ENCODE results near the gene ROR1. TPM values are rescaled to one million over a fixed set of nuclear protein-coding genes. Genes with fewer than 3 reads are reported as not detected.
"Not testable (repeated sequence)": the region's sequence is repeated elsewhere in the genome, so short reads cannot be mapped to it uniquely, and the experiment has no call there.

Gene ROR1
- polyA plus RNA-seq, 1 experiment: 7.1 TPM

GRCh38 chr1:64220241-64220640, 446.4 kb downstream of the ROR1 start:
- POLR2A ChIA-PET: no interaction called here

GRCh38 chr1:64223329-64224151, 449.7 kb downstream of the ROR1 start:
- peak overlapping the region; percentile 69 for H3K27ac ChIP-seq (ENCODE audit: low read depth, low read length)
- ChIA-PET POLR2A (no interaction called here), CTCF (interaction anchor here (1.0 kb wide), 1 partner anchor 60 kb away, joined by 4 read pairs; no protein-coding TSS in a partner anchor)
- TF ChIP-seq, protein P1, sequence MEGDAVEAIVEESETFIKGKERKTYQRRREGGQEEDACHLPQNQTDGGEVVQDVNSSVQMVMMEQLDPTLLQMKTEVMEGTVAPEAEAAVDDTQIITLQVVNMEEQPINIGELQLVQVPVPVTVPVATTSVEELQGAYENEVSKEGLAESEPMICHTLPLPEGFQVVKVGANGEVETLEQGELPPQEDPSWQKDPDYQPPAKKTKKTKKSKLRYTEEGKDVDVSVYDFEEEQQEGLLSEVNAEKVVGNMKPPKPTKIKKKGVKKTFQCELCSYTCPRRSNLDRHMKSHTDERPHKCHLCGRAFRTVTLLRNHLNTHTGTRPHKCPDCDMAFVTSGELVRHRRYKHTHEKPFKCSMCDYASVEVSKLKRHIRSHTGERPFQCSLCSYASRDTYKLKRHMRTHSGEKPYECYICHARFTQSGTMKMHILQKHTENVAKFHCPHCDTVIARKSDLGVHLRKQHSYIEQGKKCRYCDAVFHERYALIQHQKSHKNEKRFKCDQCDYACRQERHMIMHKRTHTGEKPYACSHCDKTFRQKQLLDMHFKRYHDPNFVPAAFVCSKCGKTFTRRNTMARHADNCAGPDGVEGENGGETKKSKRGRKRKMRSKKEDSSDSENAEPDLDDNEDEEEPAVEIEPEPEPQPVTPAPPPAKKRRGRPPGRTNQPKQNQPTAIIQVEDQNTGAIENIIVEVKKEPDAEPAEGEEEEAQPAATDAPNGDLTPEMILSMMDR (IDR thresholded peaks at IDR 0.05; ENCODE audit: low read depth, low read length): no peak
- H3K4me3 ChIP-seq (ENCODE audit: low read depth, low read length): no peak overlapping the region
- peak; percentile 57 for DNase-seq (ENCODE audit: low read depth, low spot score)
- no peaks in the 10 kb centered on the region for H3K27me3 ChIP-seq (ENCODE audit: control insufficient read depth, insufficient read depth, low read length)
- no peaks in the 10 kb centered on the region for H3K9me3 ChIP-seq (ENCODE audit: control insufficient read depth, insufficient read depth, low read length)

More at GRCh38 chr1:64220241-64220640, 446.4 kb downstream of the ROR1 start:
- H3K27me3 ChIP-seq (ENCODE audit: control insufficient read depth, insufficient read depth, low read length): no peaks in the 10 kb centered on the region
- TF ChIP-seq, protein P1 (IDR thresholded peaks at IDR 0.05; ENCODE audit: low read depth, low read length): no peak
- no peak overlapping the region for H3K27ac ChIP-seq (ENCODE audit: low read depth, low read length)
- CTCF ChIA-PET: no interaction called here
- no peak for DNase-seq (ENCODE audit: low read depth, low spot score)
- H3K9me3 ChIP-seq (ENCODE audit: control insufficient read depth, insufficient read depth, low read length): no peaks in the 10 kb centered on the region
- no peak overlapping the region for H3K4me3 ChIP-seq (ENCODE audit: low read depth, low read length)

- CTCF ChIA-PET; H3K27ac ChIP-seq (ENCODE audit: low read depth, low read length); H3K27me3 ChIP-seq (ENCODE audit: control insufficient read depth, insufficient read depth, low read length); H3K9me3 ChIP-seq (ENCODE audit: control insufficient read depth, insufficient read depth, low read length); DNase-seq (ENCODE audit: low read depth, low spot score); POLR2A ChIA-PET; H3K4me3 ChIP-seq (ENCODE audit: low read depth, low read length): not testable (repeated sequence)
Measured at GRCh38 chr1:64224236-64224635, 450.4 kb downstream of the ROR1 start.

DNA sequence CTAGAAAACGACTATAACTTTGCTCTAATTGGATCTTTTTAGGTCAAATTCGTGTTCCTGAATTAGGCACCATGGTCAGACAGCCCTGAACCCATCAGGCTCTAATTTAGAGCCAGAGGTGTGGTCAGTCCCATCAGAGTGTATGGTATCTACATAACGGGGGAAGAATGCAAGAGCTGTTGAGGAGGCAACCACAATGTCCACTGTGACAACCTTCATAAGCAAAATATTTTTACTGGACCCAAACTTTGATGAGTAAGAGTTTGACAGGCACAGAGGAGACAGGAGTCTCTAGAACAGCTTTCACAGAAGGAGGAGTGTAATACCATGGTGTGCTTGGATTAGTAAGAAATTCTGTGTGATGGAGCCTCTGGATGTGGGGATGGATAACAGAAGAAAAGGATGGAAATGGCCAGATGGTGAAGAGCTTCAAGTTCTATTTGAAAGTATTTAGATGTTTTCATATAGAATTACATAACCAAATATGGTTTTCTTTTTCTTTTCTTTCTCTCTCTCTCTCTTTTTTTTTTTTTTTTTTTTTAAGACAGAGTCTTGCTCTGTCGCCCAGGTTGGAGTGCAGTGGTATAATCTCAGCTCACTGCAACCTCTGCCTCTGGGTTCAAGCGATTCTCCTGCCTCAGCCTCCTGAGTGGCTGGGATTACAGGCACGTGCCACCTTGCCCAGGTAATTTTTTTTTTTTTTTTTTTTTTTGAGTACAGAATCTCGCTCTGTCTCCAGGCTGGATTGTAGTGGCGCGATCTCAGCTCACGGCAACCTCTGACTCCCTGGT, 454.5 kb downstream of the ROR1 start:
- H3K9me3 ChIP-seq (ENCODE audit: control insufficient read depth, insufficient read depth, low read length): no peaks in the 10 kb centered on the region
- DNase-seq (ENCODE audit: low read depth, low spot score): no peak
- no peak overlapping the region for H3K4me3 ChIP-seq (ENCODE audit: low read depth, low read length)
- POLR2A ChIA-PET: interaction anchor here (0.6 to 0.7 kb wide), 2 partner anchors 44 to 620 kb away, joined by 4 to 5 read pairs; no protein-coding TSS in a partner anchor
- CTCF ChIA-PET: interaction anchor here (0.6 to 2.7 kb wide), 3 partner anchors 18 to 771 kb away, joined by 3 to 15 read pairs (median 3); no protein-coding TSS in a partner anchor
- no peak overlapping the region for H3K27ac ChIP-seq (ENCODE audit: low read depth, low read length)
- no peaks in the 10 kb centered on the region for H3K27me3 ChIP-seq (ENCODE audit: control insufficient read depth, insufficient read depth, low read length)
- TF ChIP-seq, protein P1 (IDR thresholded peaks at IDR 0.05; ENCODE audit: low read depth, low read length): no peak

DNA sequence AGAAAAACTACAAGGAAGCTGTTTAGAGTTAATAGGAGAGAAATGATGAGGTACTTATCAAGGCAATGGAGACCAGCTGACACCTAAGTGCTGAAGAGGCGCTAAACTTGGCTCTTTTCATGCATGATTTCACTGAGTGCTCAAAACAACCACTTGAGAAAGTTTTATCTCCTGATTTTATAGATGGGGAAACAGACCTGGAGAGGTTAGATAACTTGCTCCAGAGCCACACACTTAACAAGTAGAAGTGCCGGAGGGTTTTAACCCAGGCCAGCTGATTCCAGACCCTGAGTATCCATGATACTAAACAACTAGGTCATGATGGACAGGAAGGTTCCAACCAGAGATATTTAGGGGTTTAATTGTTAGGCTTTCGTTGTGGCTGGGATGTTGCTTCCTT, 455.5 kb downstream of the ROR1 start:
- CTCF ChIA-PET: interaction anchor here (0.9 to 2.7 kb wide), 3 partner anchors 17 to 537 kb away, joined by 3 to 15 read pairs (median 3); no protein-coding TSS in a partner anchor
- TF ChIP-seq, protein P1 (IDR thresholded peaks at IDR 0.05; ENCODE audit: low read depth, low read length): no peak
- no peak for DNase-seq (ENCODE audit: low read depth, low spot score)

More for the DNA sequence above, 455.5 kb downstream of the ROR1 start:
- H3K4me3 ChIP-seq (ENCODE audit: low read depth, low read length): no peak overlapping the region
- no peak overlapping the region for H3K27ac ChIP-seq (ENCODE audit: low read depth, low read length)
- POLR2A ChIA-PET: interaction anchor here (0.6 to 0.7 kb wide), 2 partner anchors 45 to 620 kb away, joined by 4 to 5 read pairs; no protein-coding TSS in a partner anchor
- H3K9me3 ChIP-seq (ENCODE audit: control insufficient read depth, insufficient read depth, low read length): no peaks in the 10 kb centered on the region
- no peaks in the 10 kb centered on the region for H3K27me3 ChIP-seq (ENCODE audit: control insufficient read depth, insufficient read depth, low read length)

Small RNA genes within 50 kb of the gene (small RNA-seq; reads per million reads assigned to genes)
- not detected for gene RF00019 (ENCODE audit: insufficient read length, low read depth)
- gene RNU6-809P (ENCODE audit: insufficient read length, low read depth): not detected

Other genes starting within 250 kb of the ROR1 start
- 25.0 and 32.5 TPM in 2 replicates for gene PGM1, start 180.6 kb upstream of the ROR1 start, polyA plus RNA-seq (2011; rRNA removed)